A172 (cell line): Measurements from ENCODE around the gene ATXN7L2. TPM values are rescaled to one million over a fixed set of nuclear protein-coding genes. Genes with fewer than 3 reads are reported as not detected.

Experiments
- DNase-seq: peaks from one replicate; pipeline ENCODE4 v3.0.0-alpha.2; 2015; ENCODE audit warnings: low spot score
- total RNA-seq: library from RNA; depleted of rRNA; stranded (reverse); fragments of >200 nt; shearing (Covaris generic); gene quantifications from 2 replicates; pipeline ENCODE4 v1.2.3, GENCODE V29; 2014

The ATXN7L2 gene
- total RNA-seq, 1 experiment from 2014 or later, result 5.4 TPM

GRCh38 chr1:109497449-109498160 is 13.9 kb downstream of the ATXN7L2 start:
- DNase-seq, result no peak

DNA sequence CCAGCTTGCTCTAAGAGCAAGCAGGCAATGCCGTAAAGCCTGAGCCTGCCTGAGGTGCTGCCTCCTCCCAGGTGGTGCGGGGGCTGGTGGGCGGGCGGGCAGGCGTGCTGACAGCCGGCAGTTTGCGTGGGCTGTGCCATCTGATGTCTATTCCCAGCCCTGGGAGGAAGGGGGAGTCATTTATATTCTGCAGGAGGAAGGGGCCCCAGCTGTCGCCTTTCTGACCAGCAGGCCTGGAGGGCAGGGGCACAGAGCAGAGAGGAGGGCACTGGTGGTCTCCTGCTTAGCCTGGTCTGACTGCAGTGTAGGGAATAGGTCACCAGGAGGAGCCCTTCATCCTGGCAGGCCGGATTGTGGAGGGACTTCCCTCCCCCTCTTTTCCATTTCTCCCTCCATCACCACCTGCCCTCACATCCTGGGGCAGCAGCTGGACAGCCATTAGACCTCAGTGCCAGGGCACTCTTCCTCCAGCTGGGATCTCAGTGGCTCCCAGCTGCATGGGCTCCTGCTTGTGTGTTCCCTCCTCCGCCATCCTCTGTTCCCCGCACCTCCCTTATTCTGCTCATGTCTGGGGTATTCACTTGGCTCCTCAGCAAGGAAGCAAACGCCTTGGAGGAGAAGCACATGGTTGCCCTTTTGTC is 14.6 kb downstream of the ATXN7L2 start:
- DNase-seq, result peak; percentile 42

- no peak for DNase-seq
These were observed 15.4 kb downstream of the ATXN7L2 start for GRCh38 chr1:109499081-109499480.

DNA sequence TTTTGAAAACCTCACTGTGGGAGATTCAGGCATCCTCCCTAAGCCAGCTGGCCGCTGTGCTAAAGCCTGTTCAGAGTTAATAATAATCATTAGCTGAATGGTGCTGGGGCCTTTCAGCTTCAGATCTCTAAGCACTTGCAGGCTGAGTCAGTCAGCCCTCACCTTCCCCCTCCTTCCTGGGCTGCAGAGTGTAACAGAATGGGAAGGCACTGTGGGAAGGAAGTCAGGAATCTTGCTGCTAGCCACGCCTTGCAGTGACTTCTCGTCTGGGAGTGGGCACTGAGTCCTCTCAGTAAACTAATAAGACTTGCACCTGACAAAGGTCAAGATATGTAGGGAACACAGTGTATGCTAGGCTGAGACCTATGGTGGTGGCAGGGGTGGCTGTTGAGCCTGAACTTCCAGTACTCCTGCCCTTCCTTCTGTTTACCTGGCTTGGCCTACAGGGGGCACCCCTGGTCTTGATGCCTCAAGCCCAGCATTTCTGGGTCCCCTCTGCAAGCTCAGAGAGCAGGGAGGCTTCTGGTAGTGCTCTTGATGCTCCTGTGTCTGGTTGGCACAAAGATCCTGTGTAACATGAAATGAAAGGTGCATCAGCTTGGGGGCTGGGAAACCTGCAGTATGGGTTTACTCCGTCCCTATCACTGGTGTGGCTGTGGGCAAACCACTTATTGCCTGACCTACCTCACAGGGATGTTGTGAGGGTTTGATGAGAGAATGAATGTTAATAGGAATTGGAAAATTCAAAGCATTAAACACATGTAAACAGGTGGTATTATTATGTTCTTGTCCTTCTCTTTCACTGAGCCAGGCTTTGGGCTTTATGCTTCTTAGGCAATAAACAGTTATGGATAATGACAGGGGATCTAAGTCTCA is 16.2 kb downstream of the ATXN7L2 start:
- peak; percentile 40 for DNase-seq

GRCh38 chr1:109500941-109501381 is 17.3 kb downstream of the ATXN7L2 start:
- DNase-seq, result no peak

- no peak for DNase-seq
These were observed 18.1 kb downstream of the ATXN7L2 start for GRCh38 chr1:109501644-109502363.

GRCh38 chr1:109502364-109502851 is 18.7 kb downstream of the ATXN7L2 start:
- no peak for DNase-seq

DNA sequence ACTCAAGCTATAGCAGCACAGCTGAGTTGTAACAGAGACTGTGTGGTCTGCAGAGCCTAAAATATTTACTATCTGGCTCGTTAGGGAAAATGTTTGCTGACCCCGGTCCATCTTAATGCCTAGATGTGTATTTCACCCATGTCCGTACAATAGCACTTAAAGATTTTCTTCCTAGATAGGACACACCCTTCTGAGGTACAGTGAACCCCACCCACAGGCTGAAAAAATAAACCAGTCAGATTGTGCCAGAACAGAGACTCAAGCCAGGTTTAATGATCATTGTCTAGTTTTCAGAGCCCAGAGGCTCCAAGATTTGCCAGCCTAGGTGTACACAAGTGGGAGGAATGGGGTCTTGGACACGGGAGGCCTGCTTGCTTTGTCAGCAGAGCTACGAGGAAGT is 20.2 kb downstream of the ATXN7L2 start:
- DNase-seq, result no peak

DNA sequence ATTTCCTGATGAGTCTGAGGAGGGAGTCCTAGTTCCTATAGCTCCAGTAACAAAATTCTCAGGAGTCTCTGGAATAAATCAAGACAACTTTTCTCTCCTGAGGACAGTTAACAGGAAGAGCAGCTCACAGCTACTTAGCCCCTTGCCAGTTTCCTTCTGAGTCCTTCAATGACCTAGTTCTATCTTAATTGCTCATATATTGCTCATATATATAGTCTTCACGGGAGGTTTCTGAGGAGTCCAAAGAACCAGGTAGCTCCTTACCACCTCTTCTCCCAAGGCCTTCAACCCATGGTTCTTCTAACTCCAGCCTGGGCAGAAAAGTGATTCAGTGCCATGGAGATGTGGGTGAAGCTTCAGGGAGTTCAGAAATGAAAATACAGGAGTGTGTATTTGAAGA is 21.3 kb downstream of the ATXN7L2 start:
- DNase-seq, result no peak

GRCh38 chr1:109508001-109508872 is 24.5 kb downstream of the ATXN7L2 start:
- DNase-seq, result no peak

DNA sequence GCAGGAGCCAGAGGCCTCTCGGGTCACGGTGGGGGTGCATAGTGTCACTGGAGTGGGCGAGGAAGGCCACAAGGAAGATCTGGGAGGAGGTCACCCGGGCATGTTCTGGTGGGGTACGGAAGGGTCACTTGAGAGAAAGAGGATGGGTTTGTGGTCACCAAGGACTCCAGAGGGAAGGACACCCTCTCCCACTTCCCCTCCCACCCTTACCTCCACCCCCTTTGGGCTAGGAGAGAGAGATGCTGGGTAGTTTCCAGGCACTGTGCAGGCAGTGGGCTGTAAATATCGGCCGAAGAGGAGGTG is 25.1 kb downstream of the ATXN7L2 start:
- no peak for DNase-seq

GRCh38 chr1:109509176-109510134 is 25.8 kb downstream of the ATXN7L2 start, which contains the start of gene AMIGO1:
TSS of gene AMIGO1 (minus strand) at chr1:109509727. CDS start at chr1:109508912, 815 bp downstream.
- no peak for DNase-seq

DNA sequence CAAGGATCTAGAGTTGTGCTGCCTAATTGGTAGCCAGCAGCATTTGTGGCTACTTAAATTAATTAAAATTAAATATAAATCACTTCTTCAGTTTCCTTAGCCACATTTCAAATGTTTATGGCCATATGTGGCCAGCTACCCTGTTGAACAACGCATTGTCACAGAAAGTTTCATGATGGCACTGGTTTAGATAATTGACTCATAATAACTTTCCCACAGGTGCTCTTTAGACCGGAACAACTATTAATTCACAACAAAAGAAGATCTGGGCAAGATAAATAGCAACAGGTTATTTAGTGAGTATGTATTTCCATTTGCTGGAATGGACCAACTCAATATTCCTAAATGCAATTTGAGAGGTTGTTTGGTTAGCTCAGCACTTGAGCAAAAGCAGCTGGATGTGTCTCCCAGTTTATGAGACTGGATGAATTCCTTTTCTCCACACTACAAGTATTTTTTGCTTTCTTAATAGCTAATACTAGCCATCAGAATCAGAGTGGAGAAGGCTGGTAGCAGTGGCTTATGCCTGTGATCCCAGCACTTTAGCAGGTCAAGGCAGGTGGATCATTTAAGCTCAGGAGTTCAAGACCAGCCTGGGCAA is 29.5 kb downstream of the ATXN7L2 start:
- DNase-seq, result no peak

DNA sequence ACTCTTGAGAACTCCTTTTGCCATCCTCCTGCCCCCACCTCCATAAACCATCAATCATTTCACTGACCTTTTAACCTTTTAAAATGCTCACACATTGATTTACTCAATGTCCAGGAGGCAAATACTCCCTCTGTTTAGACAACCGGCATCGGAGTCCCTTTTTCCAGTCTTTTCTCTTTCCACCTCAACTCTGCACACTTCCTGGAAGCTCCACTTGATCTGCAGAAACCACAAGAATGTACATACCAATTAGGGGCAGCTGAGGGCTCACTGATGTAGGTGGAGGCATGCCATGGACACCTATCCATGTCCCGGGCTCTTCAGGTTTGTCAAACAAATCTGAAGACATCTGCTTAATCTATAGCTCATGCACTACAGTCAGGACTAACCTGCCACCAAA is 31.1 kb downstream of the ATXN7L2 start:
- DNase-seq, result no peak

GRCh38 chr1:109516872-109517271 is 33.2 kb downstream of the ATXN7L2 start:
- no peak for DNase-seq

DNA sequence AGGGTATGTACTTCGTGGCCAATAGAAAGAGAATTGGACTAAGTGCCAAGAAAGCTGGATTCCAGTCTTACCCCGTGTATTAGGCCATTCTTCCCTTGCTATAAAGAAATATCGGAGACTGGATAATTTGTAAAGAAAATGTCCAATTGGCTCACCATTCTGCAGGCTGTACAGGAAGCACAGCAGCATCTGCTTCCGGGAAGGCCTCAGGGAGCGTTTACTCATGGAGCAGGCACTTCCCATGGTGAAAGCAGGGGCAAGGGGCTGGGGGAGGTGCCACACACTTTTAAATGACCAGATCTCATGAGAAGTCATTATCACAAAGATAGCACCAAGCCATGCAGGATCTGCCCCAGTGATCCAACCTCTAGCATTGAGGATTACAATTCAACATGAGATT is 33.6 kb downstream of the ATXN7L2 start:
- DNase-seq, result no peak

DNA sequence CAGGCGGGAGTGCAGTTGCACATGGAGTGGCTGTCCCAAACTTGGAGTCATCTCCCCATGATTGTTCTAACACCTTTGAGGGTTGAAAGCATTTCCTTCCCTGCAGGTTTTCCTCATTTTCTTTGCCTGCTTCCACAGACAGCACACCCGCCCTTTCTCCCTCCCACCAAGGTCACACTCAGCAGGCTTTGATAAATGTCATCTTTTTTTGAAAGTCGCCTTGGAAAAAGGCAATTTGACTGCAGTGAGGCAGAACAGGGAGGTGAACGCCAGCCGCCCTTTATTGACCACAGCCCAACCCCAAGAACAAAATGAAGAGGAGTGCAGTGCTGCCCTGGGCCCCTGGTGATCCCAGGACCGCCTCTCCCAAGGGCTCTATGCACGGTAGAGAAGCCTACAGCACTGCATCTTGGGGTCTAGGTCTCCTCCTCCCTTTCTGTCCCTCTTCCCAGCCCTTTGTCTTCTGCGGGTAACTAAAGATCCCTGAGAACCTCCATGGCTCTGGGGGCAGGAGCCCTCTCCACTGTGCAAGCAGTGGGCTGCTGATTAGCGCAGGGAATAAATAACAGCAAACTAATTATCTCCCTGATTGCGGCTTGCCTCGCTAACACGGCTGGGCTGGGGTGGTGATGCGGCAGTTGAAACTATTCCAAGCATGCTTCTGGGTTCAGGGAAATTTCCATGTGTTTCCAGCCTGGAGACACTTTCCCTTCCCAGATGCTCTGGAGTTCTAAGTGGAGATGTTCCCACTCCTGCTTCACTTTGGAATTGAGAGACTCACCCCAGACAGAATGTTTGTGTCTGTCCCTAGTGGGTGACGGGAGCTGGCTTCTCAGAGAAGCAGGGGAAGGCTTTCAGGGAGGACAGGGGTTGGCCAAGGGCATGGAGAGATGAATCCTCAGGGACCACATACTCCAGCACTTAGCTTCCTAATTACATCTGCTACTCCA is 37.6 kb downstream of the ATXN7L2 start:
- no peak for DNase-seq

GRCh38 chr1:109522026-109522425 is 38.3 kb downstream of the ATXN7L2 start:
- no peak for DNase-seq
